ENCODE data around the gene TLR9.
"Not testable (repeated sequence)": the region's sequence is repeated elsewhere in the genome, so short reads cannot be mapped to it uniquely, and the experiment has no call there.

Gene TLR9

GRCh38 chr3:52191663-52192062, 33.8 kb downstream of the TLR9 start:
- DNase-seq = no peak

GRCh38 chr3:52190294-52191074, 35.0 kb downstream of the TLR9 start:
- DNase-seq = no peak

GRCh38 chr3:52188556-52188955, 36.9 kb downstream of the TLR9 start:
- DNase-seq = no peak

- no peak for DNase-seq
Measured at GRCh38 chr3:52186729-52187128, 38.7 kb downstream of the TLR9 start.

- DNase-seq = no peak
Measured at GRCh38 chr3:52185837-52186236, 39.6 kb downstream of the TLR9 start.

- DNase-seq = no peak
Measured at GRCh38 chr3:52185311-52185710, 40.1 kb downstream of the TLR9 start.

GRCh38 chr3:52184690-52185089, 40.8 kb downstream of the TLR9 start:
- DNase-seq = no peak

GRCh38 chr3:52183786-52184445, 41.5 kb downstream of the TLR9 start:
- DNase-seq = no peak

- DNase-seq = no peak
Measured at GRCh38 chr3:52182691-52183090, 42.8 kb downstream of the TLR9 start.

GRCh38 chr3:52182196-52182595, 43.2 kb downstream of the TLR9 start:
- no peak for DNase-seq

- DNase-seq = no peak
Measured at GRCh38 chr3:52181543-52181942, 43.9 kb downstream of the TLR9 start.

GRCh38 chr3:52178537-52178936, 46.9 kb downstream of the TLR9 start:
- no peak for DNase-seq

- not testable (repeated sequence) for DNase-seq
Measured at GRCh38 chr3:52178126-52178525, 47.3 kb downstream of the TLR9 start.

- DNase-seq = no peak
Measured at GRCh38 chr3:52177701-52178042, 47.8 kb downstream of the TLR9 start.

- DNase-seq = no peak
Measured at GRCh38 chr3:52176951-52177700, 48.3 kb downstream of the TLR9 start.

- DNase-seq = no peak
Measured at GRCh38 chr3:52176180-52176752, 49.2 kb downstream of the TLR9 start.

GRCh38 chr3:52175416-52176179, 49.8 kb downstream of the TLR9 start:
- no peak for DNase-seq

GRCh38 chr3:52174896-52175295, 50.5 kb downstream of the TLR9 start:
- no peak for DNase-seq

- DNase-seq = no peak
Measured at GRCh38 chr3:52173101-52173500, 52.3 kb downstream of the TLR9 start.

GRCh38 chr3:52172262-52172757, 53.1 kb downstream of the TLR9 start:
- no peak for DNase-seq

- DNase-seq = no peak
Measured at GRCh38 chr3:52171514-52172261, 53.8 kb downstream of the TLR9 start.

All from right forelimb (tissue), 1 donor.